ENCODE results near the gene FARP1.

Gene FARP1

DNA sequence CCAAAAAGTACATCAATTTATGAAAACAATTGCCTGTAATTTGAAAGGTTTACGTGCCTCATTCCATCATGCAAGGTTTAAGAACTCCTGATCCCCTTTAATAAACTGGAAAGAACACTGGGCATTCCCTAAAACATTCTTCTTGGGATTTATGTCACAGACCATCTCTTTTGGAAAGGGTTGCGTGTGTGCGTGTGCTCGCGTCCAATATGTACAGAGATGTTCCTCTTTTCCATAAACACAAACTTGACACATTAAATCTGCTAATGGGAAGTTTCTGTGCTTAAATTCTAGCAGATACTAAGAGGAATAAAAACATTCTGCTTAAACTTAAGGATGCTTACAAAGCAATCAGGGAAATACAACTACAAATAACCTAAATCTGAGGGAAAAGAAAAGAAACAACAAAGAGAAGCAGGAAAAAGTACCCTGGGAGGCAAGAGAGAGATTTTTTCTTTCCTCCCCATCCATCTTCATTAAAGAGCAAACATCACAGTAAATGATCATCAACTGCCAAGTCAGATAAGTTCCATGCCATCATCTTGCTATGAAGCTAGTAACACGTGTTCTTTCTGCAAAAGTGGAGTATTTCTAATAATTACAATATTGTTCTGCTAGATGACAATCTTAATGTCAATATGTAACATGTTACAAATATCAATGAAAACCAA, 350.3 kb downstream of the FARP1 start:
- H3K4me3 ChIP-seq (replicated peaks in 1 of 2; ENCODE audit: low read depth in 2 of 2, low read length in 2 of 2), result no peak overlapping the region
- TF ChIP-seq, protein P1, sequence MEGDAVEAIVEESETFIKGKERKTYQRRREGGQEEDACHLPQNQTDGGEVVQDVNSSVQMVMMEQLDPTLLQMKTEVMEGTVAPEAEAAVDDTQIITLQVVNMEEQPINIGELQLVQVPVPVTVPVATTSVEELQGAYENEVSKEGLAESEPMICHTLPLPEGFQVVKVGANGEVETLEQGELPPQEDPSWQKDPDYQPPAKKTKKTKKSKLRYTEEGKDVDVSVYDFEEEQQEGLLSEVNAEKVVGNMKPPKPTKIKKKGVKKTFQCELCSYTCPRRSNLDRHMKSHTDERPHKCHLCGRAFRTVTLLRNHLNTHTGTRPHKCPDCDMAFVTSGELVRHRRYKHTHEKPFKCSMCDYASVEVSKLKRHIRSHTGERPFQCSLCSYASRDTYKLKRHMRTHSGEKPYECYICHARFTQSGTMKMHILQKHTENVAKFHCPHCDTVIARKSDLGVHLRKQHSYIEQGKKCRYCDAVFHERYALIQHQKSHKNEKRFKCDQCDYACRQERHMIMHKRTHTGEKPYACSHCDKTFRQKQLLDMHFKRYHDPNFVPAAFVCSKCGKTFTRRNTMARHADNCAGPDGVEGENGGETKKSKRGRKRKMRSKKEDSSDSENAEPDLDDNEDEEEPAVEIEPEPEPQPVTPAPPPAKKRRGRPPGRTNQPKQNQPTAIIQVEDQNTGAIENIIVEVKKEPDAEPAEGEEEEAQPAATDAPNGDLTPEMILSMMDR (IDR thresholded peaks at IDR 0.05; ENCODE audit: low read depth, low read length), result no peak
- DNase-seq (ENCODE audit: low read depth in 2 of 2), result no peak

DNA sequence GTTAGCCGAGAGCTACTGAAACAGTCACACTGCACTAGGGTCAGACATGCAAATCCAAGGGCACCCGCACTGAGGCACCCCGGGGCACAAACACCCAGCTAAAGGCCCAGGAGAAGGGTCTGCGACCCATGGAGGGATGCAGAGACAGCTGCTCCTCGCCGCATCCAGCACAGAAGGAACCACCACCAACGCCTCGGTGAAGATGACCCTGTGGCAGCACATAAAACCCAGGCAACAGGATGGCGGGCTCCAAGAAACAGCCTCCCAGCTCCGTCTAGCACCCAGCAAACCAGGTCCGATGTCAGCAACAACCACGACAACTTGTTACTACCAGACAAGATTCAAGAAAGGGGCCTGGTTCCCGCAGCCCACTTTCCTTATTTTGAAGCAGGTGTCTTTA, 351.9 kb downstream of the FARP1 start:
- no peak overlapping the region for H3K4me3 ChIP-seq (replicated peaks in 1 of 2; ENCODE audit: low read depth in 2 of 2, low read length in 2 of 2)
- DNase-seq (ENCODE audit: low read depth in 2 of 2), result no peak
- TF ChIP-seq, protein P1 (IDR thresholded peaks at IDR 0.05; ENCODE audit: low read depth, low read length), result no peak

DNA sequence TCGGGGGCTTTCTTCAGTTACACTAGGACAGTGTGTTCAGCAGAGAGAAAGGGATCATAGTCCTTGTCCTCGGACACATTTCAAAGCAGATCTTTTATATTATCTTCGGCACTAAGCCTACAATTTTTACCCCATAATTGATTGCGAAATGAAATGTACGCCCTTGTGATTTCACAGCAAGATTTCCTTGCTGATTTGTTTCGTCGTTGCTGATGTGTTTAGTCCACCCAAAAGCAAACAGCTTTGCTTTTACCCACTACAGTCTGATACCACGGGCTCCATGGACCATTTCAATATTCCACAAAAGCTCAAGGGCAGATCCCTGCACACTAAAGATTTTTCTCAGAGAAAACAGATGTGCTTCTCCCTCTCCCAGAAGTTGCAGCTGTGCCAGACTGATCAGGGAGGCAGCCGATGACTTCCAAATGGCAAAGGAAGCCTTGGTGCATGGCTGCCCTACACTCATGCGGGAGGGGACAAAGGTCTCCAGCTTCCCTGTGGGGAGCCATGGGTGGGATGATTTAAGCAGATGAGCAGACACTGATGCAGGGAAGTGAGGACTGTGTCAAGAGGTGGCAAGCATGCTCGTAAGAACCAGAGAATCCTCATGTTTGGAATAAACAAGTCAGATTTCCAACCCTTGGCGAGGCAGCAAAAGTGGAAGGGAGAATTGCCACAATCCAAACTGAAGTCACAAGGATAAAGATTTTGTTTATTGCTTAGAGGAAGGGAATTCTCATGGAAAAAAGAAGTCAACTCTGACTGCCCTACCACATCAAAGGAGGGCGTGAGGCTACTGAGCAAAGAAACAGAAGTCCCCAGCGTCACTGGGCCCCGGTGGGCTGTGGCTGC, 353.0 kb downstream of the FARP1 start:
- H3K4me3 ChIP-seq (replicated peaks in 1 of 2; ENCODE audit: low read depth in 2 of 2, low read length in 2 of 2), result no peak overlapping the region
- peak in 1 of 2 donors; percentile 32 for DNase-seq (ENCODE audit: low read depth in 2 of 2)

DNA sequence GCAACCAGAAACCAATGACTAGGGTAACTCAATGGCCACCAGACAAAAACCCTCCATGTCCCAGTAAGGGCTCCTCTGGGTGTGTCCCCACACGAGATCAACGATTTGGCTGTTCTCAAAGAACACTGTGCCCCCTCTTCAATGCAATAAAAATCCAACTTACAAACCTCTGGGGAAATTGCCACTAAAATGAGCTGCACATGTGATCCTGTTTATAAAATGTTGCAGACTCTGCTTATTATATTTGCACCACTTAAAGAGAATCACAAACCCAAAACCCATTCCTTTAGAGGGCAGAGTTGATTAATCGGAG, 353.5 kb downstream of the FARP1 start:
- DNase-seq (ENCODE audit: low read depth in 2 of 2), result no peak
- no peak overlapping the region for H3K4me3 ChIP-seq (replicated peaks in 1 of 2; ENCODE audit: low read depth in 2 of 2, low read length in 2 of 2)
- TF ChIP-seq, protein P1 (IDR thresholded peaks at IDR 0.05; ENCODE audit: low read depth, low read length), result no peak

More for the DNA sequence above, 353.0 kb downstream of the FARP1 start:
- TF ChIP-seq, protein P1 (IDR thresholded peaks at IDR 0.05; ENCODE audit: low read depth, low read length), result no peak

DNA sequence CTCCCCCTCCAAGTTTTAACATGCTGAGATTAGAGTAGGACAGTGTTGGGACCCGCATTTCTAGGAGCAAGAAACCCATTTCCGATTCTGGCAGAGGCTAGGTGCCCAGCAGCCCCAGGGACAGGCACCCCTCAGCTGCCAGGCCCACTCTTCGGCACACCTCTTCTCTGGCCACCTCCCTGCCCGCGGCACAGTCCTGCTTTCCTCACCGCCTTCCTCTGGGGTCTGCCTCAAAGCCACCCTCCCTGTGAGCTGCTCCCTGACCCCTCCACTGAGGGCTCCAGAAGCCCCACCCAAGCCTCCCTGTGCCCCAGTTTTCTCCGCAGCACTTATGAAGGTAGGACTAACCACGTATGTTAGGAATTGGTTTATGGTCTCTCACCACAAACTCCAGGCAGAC, 354.1 kb downstream of the FARP1 start:
- TF ChIP-seq, protein P1 (IDR thresholded peaks at IDR 0.05; ENCODE audit: low read depth, low read length), result no peak
- DNase-seq (ENCODE audit: low read depth in 2 of 2), result no peak
- H3K4me3 ChIP-seq (replicated peaks in 1 of 2; ENCODE audit: low read depth in 2 of 2, low read length in 2 of 2), result no peak overlapping the region

DNA sequence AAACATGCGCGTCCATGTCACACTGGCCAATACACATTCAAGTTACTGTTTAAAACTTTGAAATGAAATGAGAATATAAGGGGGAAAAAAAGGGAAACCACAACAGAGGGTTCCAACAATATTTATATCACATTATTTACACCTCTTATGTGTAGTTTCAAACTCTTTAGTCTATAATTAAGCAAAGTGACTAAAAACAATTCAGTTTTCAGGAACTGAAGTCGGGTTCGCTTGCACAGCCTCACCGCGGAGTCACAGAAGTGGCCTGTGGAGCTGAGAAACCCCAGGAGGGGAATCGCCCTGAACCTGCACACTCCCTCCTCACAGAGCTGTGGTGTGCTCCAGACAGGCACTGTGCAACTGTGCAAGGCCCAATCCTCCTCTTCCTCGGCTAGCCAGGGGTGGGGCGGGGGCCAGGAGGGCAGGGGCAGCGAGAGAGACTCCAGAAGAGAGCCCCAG, 358.1 kb downstream of the FARP1 start:
- no peak overlapping the region for H3K4me3 ChIP-seq (replicated peaks in 1 of 2; ENCODE audit: low read depth in 2 of 2, low read length in 2 of 2)
- TF ChIP-seq, protein P1 (IDR thresholded peaks at IDR 0.05; ENCODE audit: low read depth, low read length), result no peak
- DNase-seq (ENCODE audit: low read depth in 2 of 2), result no peak
